Progenitor cell of endocrine pancreas (in vitro differentiated cells): ENCODE data around the gene ARID5B. TPM values are rescaled to one million over a fixed set of nuclear protein-coding genes. Genes with fewer than 3 reads are reported as not detected.

Source experiments
- DNase-seq: peaks from one replicate; pipeline ENCODE4 v3.0.0; 2021; ENCODE audit warnings: low spot score; ENCODE audit not compliant: unreplicated experiment
- H3K27ac Mint-ChIP-seq: 2 replicates; pipeline ENCODE4 v1.8.0; 2021; ENCODE audit warnings: mild to moderate bottlenecking, moderate library complexity, mixed read lengths
- H3K27me3 Mint-ChIP-seq: 2 replicates; pipeline ENCODE4 v1.8.0; 2021; ENCODE audit warnings: mixed read lengths
- H3K36me3 Mint-ChIP-seq: 2 replicates; pipeline ENCODE4 v1.8.0; 2022; ENCODE audit warnings: mixed read lengths; ENCODE audit not compliant: insufficient read depth
- H3K4me1 Mint-ChIP-seq: 2 replicates; pipeline ENCODE4 v1.8.0; 2021; ENCODE audit warnings: low read depth, mixed read lengths
- H3K4me3 Mint-ChIP-seq: 2 replicates; pipeline ENCODE4 v1.8.0; 2021; ENCODE audit warnings: low read depth, mild to moderate bottlenecking, moderate library complexity, mixed read lengths
- H3K9me3 Mint-ChIP-seq: 2 replicates; pipeline ENCODE4 v1.8.0; 2021; ENCODE audit warnings: low read depth, mixed read lengths
- total RNA-seq: library from RNA; stranded (reverse); gene quantifications from 2 replicates; pipeline ENCODE4 v1.2.1, GENCODE V29; 2021
- TF ChIP-seq, protein P1 (sequence below): fragments of 200-600 bp; sonication (generic); IDR thresholded peaks from one replicate; pipeline ENCODE4 v1.5.0; 2021; ENCODE audit warnings: antibody characterized with exemption, mild to moderate bottlenecking; ENCODE audit not compliant: unreplicated experiment

ARID5B gene
- total RNA-seq, 1 donor from 2014 or later: 19.7 TPM

- Mint-ChIP-seq H3K4me1 (peaks cover 53% of the 10 kb centered on the region), H3K36me3 (no peaks in the 10 kb centered on the region), H3K27me3 (no peaks in the 10 kb centered on the region), H3K9me3 (no peaks in the 10 kb centered on the region), H3K27ac (peak overlapping the region; percentile 53), H3K4me3 (no peak overlapping the region)
- TF ChIP-seq, protein P1, sequence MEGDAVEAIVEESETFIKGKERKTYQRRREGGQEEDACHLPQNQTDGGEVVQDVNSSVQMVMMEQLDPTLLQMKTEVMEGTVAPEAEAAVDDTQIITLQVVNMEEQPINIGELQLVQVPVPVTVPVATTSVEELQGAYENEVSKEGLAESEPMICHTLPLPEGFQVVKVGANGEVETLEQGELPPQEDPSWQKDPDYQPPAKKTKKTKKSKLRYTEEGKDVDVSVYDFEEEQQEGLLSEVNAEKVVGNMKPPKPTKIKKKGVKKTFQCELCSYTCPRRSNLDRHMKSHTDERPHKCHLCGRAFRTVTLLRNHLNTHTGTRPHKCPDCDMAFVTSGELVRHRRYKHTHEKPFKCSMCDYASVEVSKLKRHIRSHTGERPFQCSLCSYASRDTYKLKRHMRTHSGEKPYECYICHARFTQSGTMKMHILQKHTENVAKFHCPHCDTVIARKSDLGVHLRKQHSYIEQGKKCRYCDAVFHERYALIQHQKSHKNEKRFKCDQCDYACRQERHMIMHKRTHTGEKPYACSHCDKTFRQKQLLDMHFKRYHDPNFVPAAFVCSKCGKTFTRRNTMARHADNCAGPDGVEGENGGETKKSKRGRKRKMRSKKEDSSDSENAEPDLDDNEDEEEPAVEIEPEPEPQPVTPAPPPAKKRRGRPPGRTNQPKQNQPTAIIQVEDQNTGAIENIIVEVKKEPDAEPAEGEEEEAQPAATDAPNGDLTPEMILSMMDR: no peak
- no peak for DNase-seq
These were observed 142.0 kb downstream of the ARID5B start for GRCh38 chr10:62043421-62044021.

DNA sequence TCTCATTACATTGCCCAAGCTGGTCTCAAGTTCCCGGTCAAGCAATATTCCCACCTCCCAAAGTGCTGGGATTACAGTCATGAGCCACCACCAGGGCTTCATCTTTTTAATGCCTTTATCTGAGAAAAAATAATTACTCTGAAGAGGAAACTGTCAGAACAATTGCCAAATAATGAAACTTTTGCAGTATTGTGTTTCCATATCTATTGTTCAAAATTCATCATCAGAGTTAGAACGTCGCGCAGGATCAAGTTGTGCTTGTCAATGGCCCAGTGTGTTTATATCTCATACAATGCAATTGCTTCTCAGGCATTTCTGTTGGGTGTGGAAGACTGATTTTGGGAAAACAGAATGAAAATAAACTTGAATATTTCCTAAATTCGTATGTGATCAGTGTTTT is 143.1 kb downstream of the ARID5B start:
- H3K27ac Mint-ChIP-seq: no peak overlapping the region
- H3K27me3 Mint-ChIP-seq: no peaks in the 10 kb centered on the region
- no peaks in the 10 kb centered on the region for H3K36me3 Mint-ChIP-seq
- no peak for DNase-seq
- peaks cover 54% of the 10 kb centered on the region for H3K4me1 Mint-ChIP-seq
- H3K9me3 Mint-ChIP-seq: no peaks in the 10 kb centered on the region
- TF ChIP-seq, protein P1: no peak
- no peak overlapping the region for H3K4me3 Mint-ChIP-seq

DNA sequence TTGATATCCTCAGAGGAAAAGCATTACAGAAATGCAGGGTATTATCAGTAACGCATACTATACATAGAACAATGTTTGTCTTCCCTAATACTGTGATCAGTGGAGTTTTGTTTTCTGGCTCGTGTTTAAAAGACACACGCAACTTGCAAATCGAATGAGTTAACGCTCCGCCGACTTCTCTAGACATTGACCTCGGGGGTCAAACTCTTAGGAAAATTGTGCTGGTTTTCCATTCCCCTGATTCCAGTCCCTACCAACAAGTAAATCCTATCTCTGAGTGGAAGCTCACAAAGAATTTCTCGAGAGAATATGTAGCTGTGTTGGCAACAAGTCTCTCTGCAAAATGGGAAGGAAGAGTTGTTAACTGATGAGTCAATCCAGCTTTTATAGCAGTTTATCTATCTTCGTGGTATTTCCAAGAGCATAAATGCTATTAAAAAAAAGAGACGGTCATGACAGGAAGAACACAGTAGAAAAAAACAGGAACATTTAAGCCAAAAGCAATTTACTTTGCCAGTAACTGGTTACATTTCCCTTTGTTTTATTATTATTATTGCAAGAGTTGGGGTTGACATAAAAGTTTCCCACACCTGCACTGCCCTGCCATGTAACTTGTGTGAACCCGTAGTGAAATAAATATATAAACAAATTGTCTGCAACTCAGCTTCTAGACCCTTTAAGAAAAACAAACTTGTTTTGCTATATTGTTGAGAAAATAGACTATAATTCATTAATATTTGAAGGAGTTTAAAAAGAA is 144.4 kb downstream of the ARID5B start:
- Mint-ChIP-seq H3K27me3 (no peaks in the 10 kb centered on the region), H3K27ac (peak overlapping the region; percentile 45), H3K4me3 (no peak overlapping the region), H3K9me3 (no peaks in the 10 kb centered on the region), H3K36me3 (no peaks in the 10 kb centered on the region), H3K4me1 (peaks cover 59% of the 10 kb centered on the region)
- no peak for DNase-seq
- TF ChIP-seq, protein P1: no peak

DNA sequence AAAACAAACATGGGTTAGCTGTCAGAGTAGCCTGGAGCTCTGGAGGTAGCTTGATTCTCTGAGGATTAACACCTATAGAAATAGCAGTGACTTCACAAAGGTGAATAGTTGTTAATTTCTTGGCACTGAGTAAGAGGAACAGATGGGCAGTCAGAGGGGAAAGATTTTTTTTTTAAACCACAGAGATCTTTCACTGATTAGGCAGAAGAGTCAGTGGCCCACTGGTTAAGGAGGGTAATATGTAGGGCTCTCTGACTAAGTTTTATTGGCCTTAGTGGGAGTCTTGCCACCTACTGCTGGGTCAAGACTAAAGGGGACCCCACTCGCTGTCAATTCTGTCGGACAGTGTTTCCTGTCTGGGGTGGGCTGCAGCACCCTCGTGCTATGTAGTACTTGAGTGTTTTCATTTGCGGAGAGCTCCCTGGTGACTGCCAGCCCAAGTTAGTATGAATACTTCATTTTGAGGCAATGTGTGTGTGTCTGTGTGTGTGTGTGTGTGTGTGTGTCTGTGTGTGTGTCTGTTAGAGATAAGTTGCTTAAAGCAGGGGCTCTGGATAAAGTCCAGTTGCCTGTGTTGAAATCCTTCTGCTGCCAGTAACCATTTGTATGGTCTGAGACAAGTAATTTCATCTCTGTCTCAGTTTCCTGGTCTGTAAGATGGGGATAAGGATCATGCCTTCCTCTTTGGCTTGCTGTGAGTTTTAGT is 145.2 kb downstream of the ARID5B start:
- H3K4me1 Mint-ChIP-seq: peaks cover 57% of the 10 kb centered on the region
- H3K27me3 Mint-ChIP-seq: no peaks in the 10 kb centered on the region
- no peaks in the 10 kb centered on the region for H3K9me3 Mint-ChIP-seq
- TF ChIP-seq, protein P1: no peak
- DNase-seq: no peak
- no peak overlapping the region for H3K4me3 Mint-ChIP-seq
- H3K36me3 Mint-ChIP-seq: peaks cover 2% of the 10 kb centered on the region
- peak overlapping the region; percentile 47 for H3K27ac Mint-ChIP-seq

DNA sequence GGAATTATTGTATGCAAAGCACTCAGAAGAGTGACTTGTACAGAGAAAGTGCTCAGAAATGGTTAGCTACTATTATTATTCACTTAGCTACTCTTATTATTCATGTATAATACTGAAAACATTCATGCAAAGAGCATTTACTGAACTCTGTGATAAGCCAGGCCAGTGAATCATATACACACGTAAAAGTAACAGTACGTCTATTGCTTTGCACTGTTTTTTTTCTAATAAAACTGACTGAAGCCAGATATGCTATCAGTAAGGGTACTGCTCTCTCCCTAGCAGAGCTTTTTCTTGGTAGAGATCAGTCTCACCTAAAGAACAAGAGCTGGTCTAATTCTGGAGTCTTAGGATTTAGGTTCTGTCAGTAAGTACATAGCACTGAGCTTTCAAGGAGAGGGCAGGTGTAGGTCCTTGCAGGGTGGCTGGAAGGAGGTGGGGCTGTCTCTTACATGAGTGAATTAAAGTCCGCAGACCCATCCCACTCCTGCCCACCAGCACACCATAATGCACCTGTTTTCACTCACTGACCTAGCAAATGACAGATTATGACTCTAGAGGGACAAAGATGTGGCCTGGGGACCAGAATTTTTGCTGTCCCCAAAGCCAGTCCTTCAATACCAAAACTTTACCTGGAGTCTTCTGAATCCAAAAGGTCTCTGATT is 145.9 kb downstream of the ARID5B start:
- Mint-ChIP-seq H3K36me3 (peaks cover 3% of the 10 kb centered on the region), H3K4me1 (peaks cover 55% of the 10 kb centered on the region), H3K27me3 (no peaks in the 10 kb centered on the region), H3K27ac (peak overlapping the region; percentile 18), H3K4me3 (no peak overlapping the region), H3K9me3 (no peaks in the 10 kb centered on the region)
- TF ChIP-seq, protein P1: no peak
- no peak for DNase-seq
